Endothelial cell (in vitro differentiated cells): ENCODE data around the gene MUTYH. TPM values are rescaled to one million over a fixed set of nuclear protein-coding genes. Genes with fewer than 3 reads are reported as not detected.

Experiments used
- DNase-seq: peaks from one replicate; pipeline ENCODE4 v3.0.0; 2021; ENCODE audit warnings: low spot score
- H3K27ac Mint-ChIP-seq: one replicate; pipeline ENCODE4 v1.8.0; 2021; ENCODE audit warnings: mixed read lengths, inconsistent platforms; ENCODE audit not compliant: unreplicated experiment
- H3K27me3 Mint-ChIP-seq: one replicate; pipeline ENCODE4 v1.8.0; 2021; ENCODE audit warnings: mild to moderate bottlenecking, moderate library complexity, mixed read lengths, inconsistent platforms; ENCODE audit not compliant: unreplicated experiment
- H3K36me3 Mint-ChIP-seq: one replicate; pipeline ENCODE4 v1.8.0; 2021; ENCODE audit warnings: mild to moderate bottlenecking, low read depth, mixed read lengths, inconsistent platforms; ENCODE audit not compliant: unreplicated experiment
- H3K4me1 Mint-ChIP-seq: one replicate; pipeline ENCODE4 v1.8.0; 2021; ENCODE audit warnings: mild to moderate bottlenecking, mixed read lengths, inconsistent platforms; ENCODE audit not compliant: unreplicated experiment
- H3K4me3 Mint-ChIP-seq: one replicate; pipeline ENCODE4 v1.8.0; 2021; ENCODE audit warnings: mild to moderate bottlenecking, mixed read lengths, inconsistent platforms; ENCODE audit not compliant: unreplicated experiment
- H3K9me3 Mint-ChIP-seq: one replicate; pipeline ENCODE4 v1.8.0; 2021; ENCODE audit warnings: mixed read lengths, inconsistent platforms; ENCODE audit not compliant: unreplicated experiment
- total RNA-seq: library from RNA; stranded (reverse); fragmentation: NEBNext Ultra II Directional; extraction: Animal tissue kit (Norgen Biotek cat#: 25700); gene quantifications from one replicate; pipeline ENCODE4 v1.2.1, GENCODE V29; 2021; ENCODE audit not compliant: unreplicated experiment
- TF ChIP-seq, protein P1 (sequence below): fragments of 200-600 bp; sonication (generic); IDR thresholded peaks from one replicate; pipeline ENCODE4 v1.5.0; 2021; ENCODE audit warnings: antibody characterized with exemption; ENCODE audit not compliant: unreplicated experiment

MUTYH gene
- total RNA-seq, 1 donor from 2014 or later = 31.5 TPM

DNA sequence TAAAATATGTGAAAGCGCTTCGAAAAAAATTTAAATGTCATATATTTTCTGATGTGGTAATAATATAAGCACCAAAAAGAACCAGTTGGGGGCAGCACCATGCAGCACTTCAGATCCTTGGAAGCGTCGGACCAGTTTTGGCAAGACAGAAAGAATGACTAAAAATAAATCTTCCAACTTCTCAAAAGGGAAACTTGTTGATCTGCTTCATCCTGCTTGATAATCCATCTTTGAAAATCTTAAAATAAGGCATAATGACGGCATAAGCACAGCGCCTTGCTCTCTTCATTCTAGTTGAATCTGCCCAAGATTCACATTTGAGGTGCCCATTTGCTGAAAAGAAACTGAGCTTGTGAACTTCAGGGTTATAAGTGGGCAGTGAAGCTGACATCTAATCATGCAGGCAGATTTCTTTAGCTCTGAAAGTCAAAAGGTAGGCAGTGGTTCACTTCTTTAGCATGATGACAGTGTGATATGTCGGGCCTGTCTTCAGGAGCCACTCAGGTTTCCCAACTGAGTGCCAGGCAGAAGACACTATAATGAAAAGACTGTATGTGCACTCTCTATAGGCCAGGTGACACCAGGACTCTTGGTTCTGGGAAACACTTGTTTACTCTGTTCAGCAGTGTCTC lies 19.8 kb upstream of the MUTYH start:
- TF ChIP-seq, protein P1, sequence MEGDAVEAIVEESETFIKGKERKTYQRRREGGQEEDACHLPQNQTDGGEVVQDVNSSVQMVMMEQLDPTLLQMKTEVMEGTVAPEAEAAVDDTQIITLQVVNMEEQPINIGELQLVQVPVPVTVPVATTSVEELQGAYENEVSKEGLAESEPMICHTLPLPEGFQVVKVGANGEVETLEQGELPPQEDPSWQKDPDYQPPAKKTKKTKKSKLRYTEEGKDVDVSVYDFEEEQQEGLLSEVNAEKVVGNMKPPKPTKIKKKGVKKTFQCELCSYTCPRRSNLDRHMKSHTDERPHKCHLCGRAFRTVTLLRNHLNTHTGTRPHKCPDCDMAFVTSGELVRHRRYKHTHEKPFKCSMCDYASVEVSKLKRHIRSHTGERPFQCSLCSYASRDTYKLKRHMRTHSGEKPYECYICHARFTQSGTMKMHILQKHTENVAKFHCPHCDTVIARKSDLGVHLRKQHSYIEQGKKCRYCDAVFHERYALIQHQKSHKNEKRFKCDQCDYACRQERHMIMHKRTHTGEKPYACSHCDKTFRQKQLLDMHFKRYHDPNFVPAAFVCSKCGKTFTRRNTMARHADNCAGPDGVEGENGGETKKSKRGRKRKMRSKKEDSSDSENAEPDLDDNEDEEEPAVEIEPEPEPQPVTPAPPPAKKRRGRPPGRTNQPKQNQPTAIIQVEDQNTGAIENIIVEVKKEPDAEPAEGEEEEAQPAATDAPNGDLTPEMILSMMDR = peak; percentile 68
- H3K27me3 Mint-ChIP-seq = no peaks in the 10 kb centered on the region
- H3K9me3 Mint-ChIP-seq = no peaks in the 10 kb centered on the region
- H3K27ac Mint-ChIP-seq = no peak overlapping the region
- H3K4me3 Mint-ChIP-seq = no peak overlapping the region
- no peaks in the 10 kb centered on the region for H3K36me3 Mint-ChIP-seq
- DNase-seq = peak; percentile 39
- H3K4me1 Mint-ChIP-seq = peaks cover 22% of the 10 kb centered on the region

DNA sequence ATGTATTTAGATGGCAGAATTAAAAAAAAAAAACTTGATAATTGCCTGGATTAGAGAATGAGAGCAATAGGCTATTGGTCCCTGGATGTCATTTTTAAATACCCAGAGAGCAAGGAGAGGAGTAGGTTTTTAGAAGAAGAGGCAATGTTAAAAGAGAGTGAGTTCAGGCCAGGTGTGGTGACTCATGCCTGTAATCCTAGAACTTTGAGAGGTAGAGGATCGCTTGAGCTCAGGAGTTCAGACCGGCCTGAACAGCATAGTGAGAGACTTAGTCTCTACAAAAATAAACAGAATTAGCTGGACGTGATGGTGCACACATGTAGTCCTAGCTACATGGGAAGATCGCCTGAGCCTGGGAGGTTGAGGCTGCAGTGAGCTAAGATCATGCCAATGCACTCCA lies 15.9 kb upstream of the MUTYH start:
- TF ChIP-seq, protein P1 = no peak

DNA sequence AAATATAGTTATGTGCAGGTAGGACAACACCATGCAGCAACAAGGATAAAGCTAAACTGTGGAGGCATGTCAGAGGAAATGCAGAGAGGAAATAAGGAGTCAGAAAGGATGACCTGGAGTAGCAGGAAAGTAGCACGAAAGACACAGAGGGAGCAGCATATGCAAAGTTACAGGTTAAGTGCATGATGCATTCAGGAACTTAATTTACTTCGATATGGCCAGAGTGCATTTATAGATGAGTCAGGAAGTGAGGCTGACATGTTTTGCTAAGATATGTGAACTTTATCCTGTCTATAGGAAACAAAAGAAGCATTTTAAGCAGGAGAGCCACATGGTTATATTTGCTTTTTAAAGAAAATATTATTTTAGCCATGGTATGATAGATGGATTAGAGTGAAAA lies 15.4 kb upstream of the MUTYH start:
- no peak overlapping the region for H3K4me3 Mint-ChIP-seq
- H3K27me3 Mint-ChIP-seq = no peaks in the 10 kb centered on the region
- H3K4me1 Mint-ChIP-seq = peaks cover 20% of the 10 kb centered on the region
- H3K36me3 Mint-ChIP-seq = no peaks in the 10 kb centered on the region
- H3K9me3 Mint-ChIP-seq = no peaks in the 10 kb centered on the region
- no peak overlapping the region for H3K27ac Mint-ChIP-seq
- TF ChIP-seq, protein P1 = no peak
- DNase-seq = no peak

More for the DNA sequence above, 15.9 kb upstream of the MUTYH start:
- no peak overlapping the region for H3K4me3 Mint-ChIP-seq
- H3K36me3 Mint-ChIP-seq = no peaks in the 10 kb centered on the region
- H3K9me3 Mint-ChIP-seq = no peaks in the 10 kb centered on the region
- H3K27me3 Mint-ChIP-seq = no peaks in the 10 kb centered on the region
- H3K27ac Mint-ChIP-seq = no peak overlapping the region
- H3K4me1 Mint-ChIP-seq = peaks cover 22% of the 10 kb centered on the region
- no peak for DNase-seq

DNA sequence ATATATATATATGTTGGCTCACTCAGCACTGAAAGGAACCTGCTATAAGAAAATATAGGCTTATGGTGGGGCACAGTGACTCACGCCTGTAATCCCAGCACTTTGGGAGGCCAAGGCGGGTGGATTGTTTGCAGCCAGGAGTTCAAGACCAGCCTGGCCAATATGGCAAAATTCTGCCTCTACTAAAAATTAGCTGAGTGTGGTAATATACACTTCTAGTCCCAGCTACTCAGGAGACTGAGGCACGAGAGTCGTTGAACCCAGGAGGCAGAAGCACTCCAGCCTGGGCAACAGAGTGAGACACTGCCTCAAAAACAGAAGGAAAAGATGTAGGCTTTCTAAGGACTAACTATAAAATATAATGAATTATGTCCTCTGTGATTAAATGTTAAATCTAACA lies 14.6 kb upstream of the MUTYH start:
- Mint-ChIP-seq H3K4me1 (peaks cover 12% of the 10 kb centered on the region), H3K27me3 (no peaks in the 10 kb centered on the region), H3K9me3 (no peaks in the 10 kb centered on the region), H3K27ac (no peak overlapping the region), H3K4me3 (no peak overlapping the region), H3K36me3 (no peaks in the 10 kb centered on the region)
- TF ChIP-seq, protein P1 = no peak
- DNase-seq = no peak

DNA sequence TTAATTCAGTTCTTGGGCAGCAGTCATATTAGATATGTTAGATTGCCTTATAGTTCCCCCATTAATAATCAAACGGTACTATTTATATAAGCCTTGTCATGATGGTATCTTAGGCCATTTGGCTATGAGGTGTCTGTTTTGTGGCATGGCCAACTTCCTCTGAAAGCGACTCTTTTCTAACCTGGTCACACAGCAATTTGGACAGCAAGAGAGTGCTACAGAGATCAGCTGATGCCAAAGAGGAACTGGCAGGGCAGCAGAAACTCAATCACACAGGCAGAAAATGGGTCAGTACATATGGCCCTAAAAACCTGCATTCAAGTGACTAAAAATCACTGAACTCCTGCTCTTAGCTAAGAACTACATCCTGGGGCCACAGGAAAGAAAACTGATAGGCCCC lies 13.4 kb upstream of the MUTYH start:
- Mint-ChIP-seq H3K4me1 (peaks cover 11% of the 10 kb centered on the region), H3K36me3 (no peaks in the 10 kb centered on the region), H3K27me3 (no peaks in the 10 kb centered on the region), H3K27ac (no peak overlapping the region), H3K9me3 (no peaks in the 10 kb centered on the region), H3K4me3 (no peak overlapping the region)
- no peak for DNase-seq
- TF ChIP-seq, protein P1 = no peak
